Endothelial cell of umbilical vein (primary cell): ENCODE measurements around the gene TSR3.

ENCODE experiments used
- EZH2 ChIP-seq: IDR thresholded peaks from 2 replicates; pipeline ENCODE4 v1.6.1; 2012; ENCODE audit warnings: borderline replicate concordance, low read depth, mild to moderate bottlenecking, moderate library complexity, low read length, inconsistent platforms; ENCODE audit not compliant: severe bottlenecking
- FOS ChIP-seq: IDR thresholded peaks from 2 replicates; pipeline ENCODE4 v1.6.1; 2011; ENCODE audit warnings: mild to moderate bottlenecking, low read length, moderate library complexity, borderline replicate concordance; ENCODE audit not compliant: insufficient read depth
- GATA2 ChIP-seq: IDR thresholded peaks from 2 replicates; pipeline ENCODE4 v1.7.0; 2011; ENCODE audit warnings: low read depth, mild to moderate bottlenecking, moderate library complexity, mixed read lengths, low read length; ENCODE audit not compliant: insufficient read length, insufficient read depth
- JUN ChIP-seq: IDR thresholded peaks from 2 replicates; pipeline ENCODE4 v1.6.1; 2011; ENCODE audit warnings: borderline replicate concordance, low read depth; ENCODE audit not compliant: insufficient read length, insufficient read depth
- MAX ChIP-seq: IDR thresholded peaks from 2 replicates; pipeline ENCODE4 v1.6.1; 2011; ENCODE audit not compliant: insufficient read depth, insufficient read length
- MYC ChIP-seq: IDR thresholded peaks from one replicate; pipeline ENCODE4 v1.6.1; 2011; ENCODE audit warnings: mild to moderate bottlenecking, low read depth, low read length
- POLR2A ChIP-seq: IDR thresholded peaks from 2 replicates; pipeline ENCODE4 v1.6.1; 2012; ENCODE audit warnings: low read depth, mild to moderate bottlenecking, control low read depth, low read length
- POLR2AphosphoS5 ChIP-seq: IDR thresholded peaks from 2 replicates; pipeline ENCODE4 v1.6.1; 2012; ENCODE audit warnings: low read depth, mild to moderate bottlenecking, control low read depth, low read length, moderate library complexity; ENCODE audit not compliant: insufficient read depth
- TF ChIP-seq, protein P1 (sequence below), 2 donors: IDR thresholded peaks; 1 replicate in 1 of 2; 2 replicates in 1 of 2; pipeline ENCODE4 v1.5.1; 2011; ENCODE audit warnings: low read length in 2 of 2, mild to moderate bottlenecking in 2 of 2, moderate library complexity in 2 of 2, control low read depth in 1 of 2, inconsistent platforms in 1 of 2, low read depth in 1 of 2; ENCODE audit not compliant: insufficient read depth in 1 of 2; ENCODE audit errors: extremely low read depth in 1 of 2

- no peak for TF ChIP-seq POLR2A
- no peak for TF ChIP-seq EZH2
- TF ChIP-seq, protein P1, sequence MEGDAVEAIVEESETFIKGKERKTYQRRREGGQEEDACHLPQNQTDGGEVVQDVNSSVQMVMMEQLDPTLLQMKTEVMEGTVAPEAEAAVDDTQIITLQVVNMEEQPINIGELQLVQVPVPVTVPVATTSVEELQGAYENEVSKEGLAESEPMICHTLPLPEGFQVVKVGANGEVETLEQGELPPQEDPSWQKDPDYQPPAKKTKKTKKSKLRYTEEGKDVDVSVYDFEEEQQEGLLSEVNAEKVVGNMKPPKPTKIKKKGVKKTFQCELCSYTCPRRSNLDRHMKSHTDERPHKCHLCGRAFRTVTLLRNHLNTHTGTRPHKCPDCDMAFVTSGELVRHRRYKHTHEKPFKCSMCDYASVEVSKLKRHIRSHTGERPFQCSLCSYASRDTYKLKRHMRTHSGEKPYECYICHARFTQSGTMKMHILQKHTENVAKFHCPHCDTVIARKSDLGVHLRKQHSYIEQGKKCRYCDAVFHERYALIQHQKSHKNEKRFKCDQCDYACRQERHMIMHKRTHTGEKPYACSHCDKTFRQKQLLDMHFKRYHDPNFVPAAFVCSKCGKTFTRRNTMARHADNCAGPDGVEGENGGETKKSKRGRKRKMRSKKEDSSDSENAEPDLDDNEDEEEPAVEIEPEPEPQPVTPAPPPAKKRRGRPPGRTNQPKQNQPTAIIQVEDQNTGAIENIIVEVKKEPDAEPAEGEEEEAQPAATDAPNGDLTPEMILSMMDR (IDR thresholded peaks at IDR 0.05; ENCODE audit: extremely low read depth in 1 of 2, insufficient read depth in 1 of 2, low read depth in 1 of 2, low read length in 2 of 2) = no peak
- no peak for TF ChIP-seq FOS
- no peak for TF ChIP-seq MAX
- TF ChIP-seq POLR2AphosphoS5 = no peak
- no peak for TF ChIP-seq MYC
- no peak for TF ChIP-seq JUN
- no peak for TF ChIP-seq GATA2
Observed at GRCh38 chr16:1325261-1325660, 26.4 kb downstream of the TSR3 start.
